Urothelium cell line (cell line): ENCODE results near the gene C10orf67.
"Not testable (repeated sequence)": the region's sequence is repeated elsewhere in the genome, so short reads cannot be mapped to it uniquely, and the experiment has no call there.

Experiments
- DNase-seq: peaks from one replicate; pipeline ENCODE4 v3.0.0; 2011; ENCODE audit warnings: low spot score, mixed read lengths
- FAIRE-seq: peaks from 2 replicates; lab custom pipeline; 2011; peaks lifted over from hg19 to GRCh38; lab: Jason Lieb, UNC

The C10orf67 gene

GRCh38 chr10:23326544-23327307 lies 17.9 kb downstream of the C10orf67 start:
- FAIRE-seq (no peak), DNase-seq (no peak)

DNA sequence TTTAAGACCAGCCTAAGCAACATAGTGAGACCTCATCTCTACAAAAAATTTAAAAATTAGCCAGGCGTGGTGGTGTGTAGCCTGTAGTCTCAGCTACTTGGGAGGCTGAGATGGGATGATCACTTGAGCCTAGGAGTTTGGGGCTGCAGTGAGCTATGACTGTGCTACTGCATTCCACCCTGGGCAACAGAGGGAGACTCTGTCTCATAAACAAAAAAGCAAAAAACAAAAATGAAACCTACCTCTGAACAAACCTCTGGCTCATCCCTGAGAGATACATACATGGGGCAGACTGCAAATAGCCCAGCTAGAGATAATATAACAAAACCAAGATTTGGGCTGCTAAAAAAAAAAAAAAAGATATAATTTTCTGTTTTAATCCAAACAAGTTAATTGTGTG lies 19.5 kb downstream of the C10orf67 start:
- DNase-seq = no peak
- no peak for FAIRE-seq

DNA sequence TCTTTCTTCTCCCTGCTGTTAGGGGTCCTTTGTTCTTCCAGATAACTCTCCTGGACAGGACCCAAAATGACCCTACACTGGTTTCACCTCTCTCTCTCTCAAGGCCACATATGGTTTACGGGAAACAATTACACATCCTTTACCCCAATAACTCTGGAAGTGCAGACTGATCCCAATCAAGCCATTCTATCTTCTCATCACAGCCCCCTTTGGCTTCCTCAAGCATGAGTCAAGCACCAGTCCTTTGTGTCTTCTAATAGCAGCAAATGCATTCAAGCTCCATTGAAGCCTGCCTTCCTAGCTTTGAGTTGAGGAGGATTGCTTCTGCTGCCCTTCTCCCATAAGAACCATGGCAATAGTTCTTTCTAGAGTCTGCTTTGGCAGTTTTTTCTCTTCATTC lies 20.2 kb downstream of the C10orf67 start:
- DNase-seq = no peak

DNA sequence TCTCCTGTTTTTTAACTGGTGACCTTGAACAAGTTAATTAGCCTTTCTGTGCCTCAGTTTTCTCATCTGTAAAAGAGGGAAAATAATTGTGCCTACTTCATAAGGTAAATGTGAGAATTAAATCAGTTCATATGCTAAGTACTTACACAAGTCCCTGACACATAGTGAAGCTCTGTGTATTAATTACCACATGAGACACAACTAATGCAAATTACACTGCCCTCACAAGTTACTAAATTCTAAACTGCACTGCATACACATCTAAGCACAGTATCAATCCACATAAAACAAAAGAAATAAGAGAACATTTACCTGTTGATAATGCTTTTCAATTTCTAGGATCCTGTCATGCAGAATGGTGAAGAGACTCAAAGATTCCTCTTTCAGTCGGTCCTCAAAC lies 22.5 kb downstream of the C10orf67 start:
- no peak for FAIRE-seq

More for the DNA sequence above, 20.2 kb downstream of the C10orf67 start:
- FAIRE-seq = no peak

DNA sequence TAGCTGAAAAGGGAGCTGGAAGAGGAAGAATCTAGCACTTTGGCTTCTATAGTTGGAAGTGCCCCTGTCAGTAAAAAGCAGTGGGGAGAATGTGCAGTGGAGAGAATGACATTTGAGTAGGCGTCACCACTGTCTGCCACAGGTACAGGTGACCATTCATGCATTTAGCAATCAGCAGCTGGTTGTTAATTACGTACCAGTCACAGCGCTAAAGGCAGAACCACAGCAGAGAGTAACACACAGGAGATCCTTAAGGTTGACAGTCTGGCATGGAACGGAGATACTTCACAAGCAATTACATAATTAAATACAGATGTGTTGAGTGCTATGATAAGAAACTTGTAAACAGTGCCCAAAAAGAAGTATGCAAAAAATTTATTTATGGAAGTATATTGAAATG lies 24.8 kb downstream of the C10orf67 start:
- FAIRE-seq (no peak), DNase-seq (no peak)

More for the DNA sequence above, 22.5 kb downstream of the C10orf67 start:
- no peak for DNase-seq

DNA sequence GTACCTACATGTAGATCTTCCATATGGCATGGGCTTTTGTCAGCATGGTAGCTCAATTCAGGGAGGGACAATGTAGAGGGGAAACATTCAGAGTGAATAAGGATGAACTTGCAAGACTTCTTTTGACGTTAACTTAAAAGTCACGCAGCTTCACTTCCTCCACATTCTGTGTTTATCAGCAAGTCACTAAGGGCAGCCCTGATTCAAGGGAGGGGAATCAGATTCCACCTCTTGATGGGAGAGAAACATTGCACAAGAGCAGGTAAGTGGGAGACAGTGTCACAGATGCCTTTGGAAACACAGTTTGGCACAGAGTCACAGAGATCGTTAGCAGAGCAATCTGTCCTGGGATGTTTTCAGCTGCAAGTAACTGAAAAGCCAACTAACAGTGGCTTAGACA lies 26.2 kb downstream of the C10orf67 start:
- no peak for FAIRE-seq

GRCh38 chr10:23317416-23317815 lies 27.2 kb downstream of the C10orf67 start:
- no peak for FAIRE-seq
- DNase-seq = no peak

More for the DNA sequence above, 26.2 kb downstream of the C10orf67 start:
- DNase-seq = no peak

DNA sequence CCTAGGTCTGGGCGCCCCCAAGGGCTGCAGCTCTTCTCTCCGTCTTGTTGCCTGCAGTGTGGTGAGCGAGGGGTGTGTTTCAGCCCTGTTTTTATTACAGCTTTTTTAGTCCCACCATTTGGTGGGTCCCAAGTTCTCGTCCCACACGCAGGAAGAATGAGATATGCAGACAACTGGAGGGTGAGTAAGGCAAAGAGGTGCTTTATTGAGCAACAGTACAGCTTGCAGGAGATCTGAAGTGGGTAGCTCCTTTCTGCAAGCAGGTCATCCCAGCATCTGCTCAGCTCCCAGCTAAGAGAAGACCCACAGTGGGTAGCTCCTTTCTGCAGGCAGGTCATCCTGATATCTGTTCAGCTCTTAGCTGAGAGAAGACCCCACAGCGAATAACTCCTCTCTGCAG lies 28.2 kb downstream of the C10orf67 start:
- FAIRE-seq (no peak), DNase-seq (no peak)

DNA sequence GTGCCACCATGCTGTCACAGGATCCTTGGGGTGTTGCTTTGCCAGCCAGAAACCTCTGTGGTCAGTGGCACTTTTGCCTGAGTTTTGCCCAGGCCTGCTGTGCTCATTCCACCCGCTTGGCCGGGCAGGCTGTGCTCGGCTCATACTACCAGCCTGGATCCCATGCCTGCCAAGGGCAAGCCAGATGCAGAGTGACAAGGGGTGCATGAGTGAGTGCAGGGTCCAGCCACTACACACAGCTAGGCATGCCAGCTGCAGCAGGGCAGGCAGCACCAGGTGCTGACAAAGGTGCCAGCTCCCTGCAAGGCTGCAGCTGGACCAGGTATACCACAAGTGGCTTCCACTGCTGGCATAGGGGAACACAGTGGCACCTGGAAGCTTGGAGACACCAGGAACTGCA lies 28.6 kb downstream of the C10orf67 start:
- FAIRE-seq = no peak

GRCh38 chr10:23314835-23315239 lies 29.8 kb downstream of the C10orf67 start:
- peak; percentile 33 for DNase-seq
- no peak for FAIRE-seq

More for the DNA sequence above, 28.6 kb downstream of the C10orf67 start:
- no peak for DNase-seq

DNA sequence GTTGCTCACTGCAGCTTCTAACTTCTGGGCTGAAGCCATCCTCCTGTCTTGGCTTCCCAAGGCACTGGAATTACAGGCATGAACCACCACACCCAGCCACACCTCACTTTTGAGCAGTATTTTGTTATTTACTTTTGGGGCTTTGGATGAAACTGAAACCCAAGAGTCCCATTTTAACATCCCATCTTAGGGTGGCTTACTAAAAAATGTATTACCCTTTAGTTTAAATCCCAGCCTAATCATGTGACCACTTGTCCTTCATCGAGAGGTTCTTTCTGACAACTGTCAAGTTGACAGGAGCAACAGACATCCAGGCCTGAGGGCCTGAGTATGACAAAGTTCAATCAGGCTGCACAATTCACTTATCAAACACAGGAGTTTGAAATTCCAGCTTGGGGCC lies 33.6 kb downstream of the C10orf67 start:
- DNase-seq (no peak), FAIRE-seq (no peak)

DNA sequence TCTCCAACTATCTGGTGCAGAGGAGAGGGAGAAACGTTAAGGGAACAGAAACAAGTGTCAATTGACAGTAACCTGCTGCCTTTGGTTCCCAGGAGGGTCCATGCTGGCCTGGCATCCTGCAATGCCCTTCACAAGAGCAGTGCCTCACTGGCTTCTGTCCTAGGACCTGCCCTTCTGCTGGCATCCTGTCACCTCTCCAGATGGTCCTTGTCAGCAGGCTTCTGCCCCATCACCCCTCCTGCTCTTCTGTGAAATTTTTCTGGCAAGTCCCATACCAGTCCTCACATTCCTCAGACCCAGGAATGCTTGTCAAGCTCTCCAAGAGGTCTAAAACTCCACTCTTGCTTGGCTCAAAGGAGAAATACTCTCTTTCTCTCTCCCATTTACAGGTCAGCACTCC lies 34.2 kb downstream of the C10orf67 start:
- DNase-seq (no peak), FAIRE-seq (no peak)

DNA sequence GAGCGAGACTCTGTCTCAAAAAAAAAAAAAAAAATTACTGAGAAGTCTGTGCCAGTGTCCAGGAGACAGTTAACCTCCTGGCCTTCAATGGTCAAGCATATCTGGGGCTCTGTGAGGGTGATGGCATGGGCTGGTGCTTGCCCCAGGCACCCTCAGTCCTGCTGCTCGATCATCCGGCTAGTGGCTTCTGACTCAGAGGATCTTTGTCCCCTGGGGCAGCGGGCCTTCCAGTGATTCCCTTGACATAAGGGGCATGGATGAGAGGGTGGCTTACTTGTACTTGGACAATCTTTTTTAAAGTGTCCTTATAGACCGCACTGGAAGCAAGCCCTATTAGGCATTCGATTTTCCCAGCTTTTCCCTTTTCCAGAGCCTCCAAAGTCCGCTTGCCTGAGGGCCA lies 44.6 kb downstream of the C10orf67 start:
- not testable (repeated sequence) for FAIRE-seq, DNase-seq

GRCh38 chr10:23294638-23295247 lies 49.9 kb downstream of the C10orf67 start:
- FAIRE-seq = no peak
- no peak for DNase-seq

DNA sequence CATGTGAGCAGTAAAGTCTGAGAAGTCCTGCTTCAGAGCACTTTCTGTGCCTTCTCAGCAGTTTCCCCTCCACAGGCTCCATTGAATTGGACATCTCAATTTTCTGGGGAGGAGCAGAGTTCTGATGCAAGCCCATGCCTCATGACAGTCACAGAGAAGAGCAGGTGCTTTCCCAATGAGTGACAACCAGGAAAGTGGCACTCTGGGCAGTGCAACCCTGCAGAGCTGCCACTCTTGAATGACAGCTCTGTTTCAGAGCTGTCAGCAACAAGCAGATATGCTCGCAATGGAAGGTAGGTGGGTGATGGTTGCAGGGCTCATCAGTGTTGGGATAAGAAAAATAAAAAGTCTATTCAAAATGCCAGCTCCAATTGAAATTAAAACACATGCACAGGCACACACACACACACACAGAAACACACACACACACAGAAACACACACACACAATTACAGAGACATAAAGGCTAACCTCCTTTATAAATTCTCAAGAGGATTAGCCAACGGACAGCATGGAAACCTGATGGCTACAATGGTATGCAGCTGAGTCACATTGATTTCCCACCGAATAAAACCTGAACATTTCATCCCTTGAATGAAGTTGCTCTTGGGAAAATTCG lies 50.5 kb downstream of the C10orf67 start:
- DNase-seq (no peak), FAIRE-seq (no peak)

GRCh38 chr10:23293145-23293724 lies 51.4 kb downstream of the C10orf67 start:
- FAIRE-seq = peak; percentile 32
- DNase-seq = peak; percentile 44

DNA sequence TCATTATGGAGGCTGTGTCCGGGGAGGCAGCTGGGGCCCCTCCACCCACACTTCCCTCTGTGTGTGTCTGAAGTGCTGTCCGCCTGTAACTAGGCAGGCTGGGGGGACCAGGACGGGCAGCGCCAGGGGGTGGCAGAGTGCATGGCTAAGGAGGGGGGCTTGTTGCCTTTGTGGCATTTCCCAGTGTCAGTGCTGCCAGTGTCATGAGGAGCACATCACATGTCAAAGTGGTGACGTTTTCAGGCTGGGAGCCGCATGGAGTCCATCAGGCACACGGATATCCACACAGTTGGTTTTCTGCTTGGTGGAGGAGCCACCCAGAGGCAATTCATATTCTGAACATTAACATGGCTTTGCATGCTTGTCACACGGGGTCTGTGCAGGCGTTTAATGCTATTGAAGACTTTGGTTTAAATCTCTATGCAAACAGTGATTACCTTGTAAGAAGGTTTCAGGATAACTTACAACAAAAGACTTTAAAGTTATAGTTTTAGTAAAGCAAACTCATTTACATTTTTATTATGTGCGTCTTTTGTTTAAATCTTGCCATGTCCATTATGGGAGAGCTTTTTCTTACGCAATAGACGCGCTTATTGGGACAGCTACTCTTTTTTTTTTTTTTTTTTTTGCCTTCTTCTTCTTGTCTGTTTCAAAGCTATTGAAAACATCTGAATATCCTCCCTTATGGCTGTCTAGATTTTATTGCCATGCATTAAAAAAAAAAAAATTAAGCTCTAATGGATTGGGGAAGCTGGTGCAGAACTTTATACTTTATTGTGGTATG lies 52.9 kb downstream of the C10orf67 start:
- DNase-seq = no peak
- FAIRE-seq = no peak

DNA sequence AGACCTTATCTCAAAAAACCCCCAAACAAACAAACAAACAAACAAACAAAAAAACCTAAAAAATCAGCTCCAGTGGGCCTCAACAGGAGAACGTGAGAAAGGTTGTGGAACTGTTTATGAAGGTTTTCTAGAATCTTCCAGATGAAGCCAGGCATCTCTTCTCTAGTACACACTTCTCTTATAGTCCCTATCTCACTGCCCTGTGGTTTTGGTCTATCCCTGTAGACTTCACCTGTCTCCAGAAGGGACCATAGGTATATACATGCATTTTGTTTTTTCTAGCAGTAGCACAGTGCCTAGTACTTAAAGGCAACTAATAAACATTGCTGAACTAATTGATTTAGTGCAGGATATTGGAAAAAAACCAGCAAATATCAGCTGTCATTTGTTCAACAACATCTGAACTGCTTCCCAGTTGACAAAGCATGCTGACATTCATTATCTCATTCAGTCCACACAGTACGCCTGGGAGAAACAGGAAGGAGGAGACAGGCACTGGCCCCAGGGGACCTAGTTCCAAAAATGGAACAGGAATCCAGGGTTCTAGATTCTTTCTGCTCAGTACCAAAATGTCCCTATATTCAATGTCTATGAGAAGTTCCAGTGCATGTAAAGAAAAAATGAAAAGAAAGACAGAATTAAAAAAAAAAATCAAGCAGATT lies 59.8 kb downstream of the C10orf67 start:
- DNase-seq (no peak), FAIRE-seq (no peak)

GRCh38 chr10:23284155-23284554 lies 60.4 kb downstream of the C10orf67 start:
- FAIRE-seq (no peak), DNase-seq (no peak)

GRCh38 chr10:23283680-23284079 lies 60.9 kb downstream of the C10orf67 start:
- FAIRE-seq = no peak

More at GRCh38 chr10:23283680-23284079, 60.9 kb downstream of the C10orf67 start:
- no peak for DNase-seq
